GM21447 (cell line): ENCODE results near the gene HEATR9.

Experiments used
- ATAC-seq: cut with Tn5 transposase; IDR thresholded peaks from one replicate; pipeline ENCODE4 v1.9.1; 2021; ENCODE audit not compliant: unreplicated experiment

The HEATR9 gene

DNA sequence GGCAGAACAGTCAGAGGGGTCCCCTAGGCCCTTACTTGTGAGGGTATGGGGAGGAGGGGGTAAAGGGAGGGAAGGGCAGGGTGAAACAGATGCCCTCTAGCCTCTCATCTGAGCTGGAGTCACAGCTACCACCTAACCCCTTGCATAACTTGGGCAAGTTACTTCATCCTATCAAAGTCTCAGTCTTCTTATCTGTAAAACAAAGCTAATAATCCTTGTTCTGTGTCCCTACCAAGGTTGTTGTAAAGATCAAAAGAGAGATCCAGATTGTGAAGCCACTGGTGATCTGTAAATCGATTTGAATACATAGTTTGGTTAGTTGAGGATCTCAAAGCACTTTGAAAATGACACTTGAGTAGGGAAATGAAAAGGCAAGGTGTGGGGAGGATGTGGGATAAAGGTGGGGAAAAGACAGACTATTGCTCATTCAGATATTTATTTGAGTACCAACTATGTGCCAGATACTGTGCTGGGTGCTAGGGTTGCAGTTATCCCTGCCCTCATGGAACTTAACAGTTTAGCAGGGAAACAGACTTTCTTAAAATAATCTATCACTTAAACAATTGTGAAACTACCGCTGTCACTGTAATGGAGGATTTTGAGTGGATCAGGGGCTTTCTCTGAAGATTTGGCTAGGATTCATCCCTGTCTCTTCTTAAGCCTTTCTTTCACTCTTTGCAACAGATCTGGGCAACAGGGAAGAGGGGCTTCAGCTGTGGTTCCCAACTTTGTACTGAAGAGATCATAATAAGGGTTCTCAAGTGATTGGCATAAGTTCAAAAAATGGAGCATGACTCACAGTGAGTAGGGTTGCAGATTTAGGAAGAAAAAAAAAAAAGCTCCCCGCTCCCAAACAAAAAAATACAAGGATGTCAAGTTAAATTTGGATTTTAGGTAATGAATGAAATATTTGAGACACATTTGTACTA lies 3.0 kb downstream of the HEATR9 start:
- ATAC-seq: no peak

DNA sequence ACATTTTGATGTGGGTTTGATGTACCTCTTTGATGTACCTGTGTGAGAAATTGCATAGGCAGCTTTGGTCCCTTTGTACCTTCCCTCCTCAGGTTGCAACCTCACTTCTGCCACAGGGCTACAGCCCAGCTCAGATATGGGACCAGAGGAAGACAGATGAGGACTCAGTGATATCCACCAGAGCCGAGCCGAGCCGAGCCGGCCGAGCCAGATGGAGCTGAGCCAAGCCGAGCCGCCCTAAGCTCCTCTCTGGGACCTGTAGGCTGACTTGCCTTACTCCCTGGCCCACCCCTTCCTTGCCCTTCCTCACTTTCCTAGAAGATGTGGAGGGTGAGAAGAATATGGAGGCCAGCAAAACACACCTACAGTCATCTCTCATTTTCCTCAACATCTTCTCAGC lies 3.8 kb downstream of the HEATR9 start:
- no peak for ATAC-seq

DNA sequence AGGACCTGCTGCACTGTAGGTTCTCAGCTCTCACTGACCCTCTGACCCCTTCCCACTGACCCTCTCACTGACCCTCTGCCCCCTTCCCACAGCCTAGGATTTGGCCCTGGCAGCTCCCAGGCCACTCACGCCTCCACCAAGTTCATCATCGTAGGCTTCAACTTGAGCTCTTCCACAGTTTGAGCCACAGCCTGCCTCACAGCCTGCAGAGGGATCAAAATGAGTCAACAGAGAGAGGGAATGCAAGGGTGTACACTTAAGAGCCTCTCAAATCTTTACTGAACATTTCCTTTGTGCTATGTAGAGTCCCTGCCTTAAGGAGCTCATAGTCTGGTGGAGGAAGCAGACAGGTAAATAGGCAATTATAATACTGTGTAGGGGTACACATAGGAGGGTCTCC lies 12.1 kb downstream of the HEATR9 start:
- no peak for ATAC-seq

DNA sequence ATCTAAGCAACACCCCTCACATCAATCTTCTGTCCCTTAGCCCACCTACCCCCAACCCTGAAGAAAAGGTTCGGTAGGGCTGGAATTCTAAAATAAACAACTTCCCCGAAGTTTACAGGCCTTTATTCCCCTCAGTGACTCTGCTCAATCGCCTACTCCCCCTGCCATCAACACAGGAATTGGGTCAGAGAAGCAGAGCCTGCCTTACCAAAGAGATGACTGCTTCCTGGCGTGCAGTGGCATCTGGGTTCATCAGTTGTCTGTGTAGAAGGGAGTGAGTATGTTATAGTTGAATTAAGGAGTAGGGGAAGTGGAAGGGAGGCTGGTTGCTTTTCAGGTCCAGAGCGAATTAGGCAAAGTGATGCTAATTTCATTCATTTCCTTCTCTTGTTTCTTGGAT lies 12.7 kb downstream of the HEATR9 start:
- ATAC-seq: no peak

DNA sequence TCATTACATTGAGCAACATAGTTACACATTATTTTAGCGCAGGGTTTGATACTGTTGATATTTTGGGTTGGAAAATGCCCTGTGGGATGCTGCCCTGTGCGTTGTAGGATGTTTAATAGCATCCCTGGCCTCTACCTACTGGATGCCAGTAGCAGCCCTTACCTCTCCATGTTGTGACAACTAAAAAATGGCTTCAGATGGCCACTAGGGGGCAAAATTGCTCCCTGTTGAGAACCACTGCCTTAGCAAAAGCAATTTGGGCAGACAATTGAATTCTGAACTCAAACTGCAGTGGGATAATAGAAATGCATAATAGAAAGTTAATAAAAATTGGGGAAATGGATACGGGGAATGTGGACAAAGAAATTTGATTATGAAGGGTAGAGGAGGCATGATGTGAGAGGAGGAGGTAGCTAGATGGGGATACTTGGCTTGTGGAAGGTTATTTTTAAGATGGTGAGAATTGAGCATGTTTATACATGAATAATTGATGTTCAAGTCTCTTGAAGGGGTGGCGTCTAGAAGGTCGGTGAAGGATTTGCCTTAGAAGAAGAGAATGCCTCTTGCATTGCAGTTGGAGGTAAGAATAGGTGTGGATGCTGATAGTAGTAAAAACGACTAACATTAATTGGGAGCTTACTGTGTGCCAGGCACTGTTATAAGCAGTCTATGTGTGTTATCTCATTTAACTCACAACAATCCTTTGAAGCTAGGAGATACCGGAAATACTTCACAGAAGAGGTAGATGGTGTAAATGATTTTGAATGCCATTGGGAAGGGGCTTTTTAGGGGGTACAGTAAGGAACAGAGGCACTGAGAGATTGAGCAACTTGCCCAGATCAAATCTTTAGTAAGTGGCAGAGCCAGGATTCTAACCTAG lies 19.0 kb downstream of the HEATR9 start:
- ATAC-seq: no peak

DNA sequence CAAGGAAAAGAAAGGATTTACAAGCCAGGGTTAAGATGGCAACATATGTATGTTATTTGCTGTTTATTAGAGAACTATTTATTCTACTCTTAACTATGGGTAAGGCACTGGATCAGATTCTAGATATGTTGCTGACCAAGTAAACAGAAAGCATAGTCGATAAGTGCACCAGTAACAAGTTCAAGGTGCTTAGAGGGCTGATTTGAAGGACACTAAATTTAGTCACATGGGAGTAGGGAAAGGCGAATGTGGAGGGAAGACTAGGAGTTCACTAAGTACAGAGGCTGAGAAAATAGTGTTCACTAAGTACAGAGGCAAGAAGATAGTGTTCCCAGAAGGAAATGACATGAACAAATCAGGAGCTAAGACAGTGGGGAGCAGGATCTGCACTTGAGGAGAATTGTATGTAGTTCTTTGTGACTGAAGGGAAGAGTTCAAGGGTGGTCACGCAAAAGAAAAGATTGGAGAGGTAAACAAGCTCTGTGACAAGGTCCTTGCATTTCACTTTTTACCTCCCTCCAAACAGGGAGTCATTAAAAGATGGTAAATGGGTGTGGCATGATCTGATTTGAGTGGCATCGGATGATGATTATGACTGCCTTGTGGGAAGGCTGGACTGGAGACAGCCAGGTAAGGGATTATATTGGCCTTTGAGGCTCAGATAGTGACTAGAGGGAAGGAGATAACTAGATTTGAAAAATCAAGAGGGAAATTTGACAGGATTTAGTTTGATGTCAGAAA lies 20.9 kb downstream of the HEATR9 start:
- no peak for ATAC-seq

DNA sequence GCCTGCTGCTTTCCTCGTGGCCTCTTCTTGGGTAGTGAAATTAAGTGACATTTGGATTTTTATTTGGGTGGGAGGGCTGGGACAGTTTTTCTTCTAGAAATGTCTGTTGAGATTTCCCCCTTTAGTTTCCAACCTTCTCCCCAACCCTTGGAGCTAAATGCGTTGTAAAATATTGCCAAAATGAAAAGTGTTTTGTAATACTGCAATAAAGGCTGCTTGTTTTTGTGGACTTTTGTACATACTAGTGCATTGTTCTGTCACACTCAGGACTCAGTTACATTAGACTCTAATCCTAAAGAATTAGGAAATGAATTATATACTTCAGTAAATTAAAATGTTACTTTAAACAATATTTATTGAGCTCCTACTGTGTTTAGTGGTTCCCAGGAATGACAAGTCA lies 21.7 kb downstream of the HEATR9 start:
- ATAC-seq: no peak

DNA sequence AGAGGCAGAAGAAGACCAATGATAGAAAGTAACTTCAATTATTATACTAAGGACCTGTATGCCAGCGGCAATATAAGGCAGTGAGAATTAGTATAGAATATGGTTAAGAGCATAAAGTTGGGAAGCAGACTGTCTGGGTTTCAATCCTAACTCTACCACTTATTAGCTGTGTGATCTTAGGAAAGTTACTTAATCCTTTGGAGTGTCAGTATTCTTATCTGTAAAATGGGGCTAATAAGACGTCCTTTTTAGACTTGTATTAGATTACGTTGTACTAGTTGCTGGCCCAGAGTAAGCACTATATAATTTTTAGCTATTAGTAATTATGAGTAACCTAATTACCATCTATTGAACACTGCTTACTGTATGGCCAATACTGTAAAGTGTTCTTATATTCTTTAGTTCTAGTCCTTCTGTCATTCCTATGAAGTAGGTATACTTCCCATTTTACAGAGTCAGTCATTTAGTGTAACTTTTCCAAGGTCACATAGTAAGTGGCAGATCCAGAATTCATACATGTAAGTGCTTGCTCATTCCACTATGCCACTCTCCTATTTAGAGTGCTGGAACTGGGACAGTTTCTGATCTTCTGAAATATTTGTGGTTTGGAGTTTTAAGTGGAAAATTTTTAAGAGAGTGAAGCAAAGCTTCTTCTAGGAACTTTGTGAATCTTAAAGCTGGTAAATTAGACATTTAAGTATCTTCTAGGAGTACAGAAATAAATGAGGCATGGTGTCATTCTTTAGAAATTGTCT lies 22.5 kb downstream of the HEATR9 start:
- ATAC-seq: no peak

DNA sequence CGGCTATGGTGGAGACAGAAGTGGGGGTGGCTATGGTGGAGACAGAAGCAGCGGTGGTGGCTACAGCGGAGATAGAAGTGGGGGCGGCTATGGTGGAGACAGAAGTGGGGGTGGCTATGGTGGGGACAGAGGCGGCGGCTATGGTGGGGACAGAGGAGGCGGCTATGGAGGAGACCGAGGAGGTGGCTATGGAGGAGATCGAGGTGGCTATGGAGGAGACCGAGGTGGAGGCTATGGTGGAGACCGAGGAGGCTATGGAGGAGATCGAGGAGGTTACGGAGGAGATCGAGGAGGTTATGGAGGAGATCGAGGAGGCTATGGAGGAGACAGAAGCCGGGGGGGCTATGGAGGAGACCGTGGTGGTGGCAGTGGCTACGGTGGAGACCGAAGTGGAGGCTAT lies 24.1 kb downstream of the HEATR9 start:
- no peak for ATAC-seq

DNA sequence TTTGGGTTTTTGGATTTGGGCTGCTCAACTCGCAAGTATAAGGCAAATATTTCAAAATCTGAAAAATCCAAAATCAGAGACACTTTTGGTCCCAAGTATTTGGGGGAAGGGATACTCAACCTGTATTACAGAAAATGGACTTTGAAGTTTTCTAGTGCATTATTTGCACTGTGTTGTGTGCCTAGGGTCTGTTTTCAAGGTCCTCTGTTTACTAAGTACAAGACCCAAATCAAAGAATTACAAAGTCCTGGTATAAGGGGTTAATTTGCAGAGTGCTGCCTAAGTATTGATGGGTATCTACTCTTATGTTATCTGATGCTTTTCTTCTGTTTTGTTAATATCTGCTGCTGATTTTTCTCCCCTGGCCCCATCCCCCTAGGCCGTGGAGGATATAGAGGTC lies 25.0 kb downstream of the HEATR9 start:
- no peak for ATAC-seq

DNA sequence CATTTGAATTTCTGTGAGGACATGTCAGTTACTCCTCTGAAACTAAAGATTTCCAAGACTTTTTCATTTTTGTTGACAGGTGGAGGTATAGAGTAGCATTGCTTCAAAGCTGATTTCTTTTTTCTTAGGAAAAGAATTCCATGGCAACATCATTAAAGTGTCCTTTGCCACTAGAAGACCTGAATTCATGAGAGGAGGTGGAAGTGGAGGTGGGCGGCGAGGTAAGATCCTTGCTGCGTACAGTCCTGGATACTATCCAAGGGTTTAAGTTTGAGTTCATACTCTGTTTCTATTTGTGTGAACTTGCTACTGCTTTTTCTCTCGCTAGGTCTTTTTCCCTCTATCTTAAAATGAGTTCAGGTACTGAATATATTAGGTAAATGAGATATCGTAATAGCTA lies 26.5 kb downstream of the HEATR9 start:
- no peak for ATAC-seq

DNA sequence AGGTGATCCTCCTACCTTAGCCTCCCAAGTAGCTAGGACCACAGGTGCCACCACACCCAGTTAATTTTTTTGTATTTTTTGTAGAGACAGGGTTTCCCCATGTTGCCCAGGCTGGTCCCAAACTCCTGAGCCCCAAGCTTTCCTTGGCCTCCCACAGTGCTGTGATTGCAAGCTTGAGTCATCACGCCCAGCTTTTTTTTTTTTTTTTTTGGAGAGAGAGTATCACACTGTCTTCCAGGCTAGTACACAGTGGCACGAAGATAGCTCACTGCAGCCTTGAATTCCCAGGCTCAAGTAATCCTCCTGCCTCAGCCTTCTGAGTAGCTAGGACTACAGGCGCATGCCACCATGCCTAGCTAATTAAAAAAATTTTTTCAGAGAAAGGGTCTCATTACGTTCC lies 27.2 kb downstream of the HEATR9 start:
- no peak for ATAC-seq

DNA sequence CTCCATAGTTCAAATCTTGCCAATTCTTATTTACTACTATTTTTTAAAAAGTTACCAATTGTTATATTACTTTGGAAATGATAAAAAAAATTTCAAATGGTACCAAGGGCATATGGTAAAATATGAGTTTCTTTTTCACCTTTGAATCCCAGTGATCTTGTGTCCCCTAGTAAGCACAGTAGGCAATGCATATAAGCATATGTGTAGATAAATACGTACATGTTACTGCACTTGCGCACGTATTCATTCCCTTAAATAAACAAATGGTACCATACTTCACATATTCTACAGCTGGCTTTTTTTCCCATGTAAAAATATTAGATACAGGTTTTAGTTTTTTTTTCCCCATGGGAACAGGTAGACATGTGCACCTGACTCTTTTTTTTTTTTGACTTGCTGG lies 27.6 kb downstream of the HEATR9 start:
- ATAC-seq: no peak

DNA sequence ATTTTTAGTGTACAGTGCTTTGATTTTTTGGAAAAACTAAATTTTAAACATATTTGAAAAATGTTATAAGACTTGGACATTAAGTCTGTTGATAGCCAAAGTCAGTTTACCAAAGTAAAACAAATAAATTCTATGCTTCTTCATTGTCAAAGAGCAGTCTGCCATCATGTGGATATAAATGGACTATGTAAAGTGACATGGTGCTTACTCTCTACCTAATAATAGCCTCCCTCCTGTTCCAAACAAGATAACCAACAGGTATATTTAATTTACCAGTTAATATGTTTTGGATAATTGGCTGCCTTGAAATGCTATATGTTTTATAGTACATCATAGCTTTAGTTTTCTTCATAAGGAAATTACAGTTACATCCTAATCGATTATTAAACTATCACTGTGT lies 43.5 kb downstream of the HEATR9 start:
- no peak for ATAC-seq

DNA sequence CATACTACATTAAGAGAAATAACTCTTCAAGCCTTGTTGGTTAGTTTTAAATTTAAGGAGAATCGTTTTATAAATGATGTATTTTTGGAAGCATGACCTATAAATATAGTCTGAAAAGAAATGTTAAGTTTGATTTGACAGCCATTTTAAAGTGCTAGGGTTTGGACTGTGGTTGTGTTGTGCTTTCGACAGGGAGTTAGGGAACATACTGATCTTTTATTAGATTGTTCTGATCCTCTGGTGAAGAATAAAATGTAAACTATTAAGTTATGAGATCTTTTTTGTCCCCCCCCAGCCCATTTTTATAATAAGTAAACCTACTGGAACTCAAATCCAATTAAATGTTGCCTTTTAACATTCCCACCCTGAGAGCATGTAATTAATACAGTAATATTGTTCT lies 47.4 kb downstream of the HEATR9 start:
- ATAC-seq: no peak

DNA sequence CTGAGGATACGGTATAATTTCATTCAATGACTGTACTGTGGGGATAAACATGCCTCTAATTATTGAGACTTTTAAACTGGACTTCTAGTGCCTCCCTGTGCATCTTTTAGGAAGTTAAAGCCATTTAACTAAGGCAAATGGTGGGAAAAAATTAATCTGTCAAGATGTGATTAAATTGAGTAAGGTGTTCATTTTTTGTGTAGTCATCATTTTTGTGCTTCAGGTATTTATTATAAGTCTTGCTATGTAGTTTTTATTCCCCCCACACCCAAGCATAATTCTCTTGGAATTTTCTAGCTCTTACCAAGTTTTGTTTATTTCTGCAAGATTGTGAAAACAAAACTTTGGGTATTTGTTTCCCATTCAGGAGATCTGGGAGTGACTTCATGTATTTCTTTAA lies 49.2 kb downstream of the HEATR9 start:
- ATAC-seq: no peak

DNA sequence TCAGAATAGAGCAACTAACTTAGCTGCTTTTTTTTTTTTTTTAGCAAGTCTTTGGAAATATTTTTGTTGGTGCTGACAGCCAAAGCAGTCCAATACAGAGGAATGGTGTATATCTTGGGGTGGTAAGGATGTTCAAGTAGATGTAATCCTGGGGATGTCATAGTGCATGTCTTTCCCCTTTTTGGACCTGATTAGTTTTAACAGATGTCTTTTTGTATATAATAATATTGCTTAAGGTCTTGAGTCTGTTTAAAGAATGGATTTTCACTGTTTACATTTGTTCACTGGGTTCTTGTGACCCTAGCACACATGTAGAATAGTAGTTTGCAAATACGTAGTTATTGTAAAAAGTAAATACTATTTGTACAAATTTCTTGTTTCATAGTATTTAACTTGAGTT lies 51.5 kb downstream of the HEATR9 start:
- ATAC-seq: no peak

DNA sequence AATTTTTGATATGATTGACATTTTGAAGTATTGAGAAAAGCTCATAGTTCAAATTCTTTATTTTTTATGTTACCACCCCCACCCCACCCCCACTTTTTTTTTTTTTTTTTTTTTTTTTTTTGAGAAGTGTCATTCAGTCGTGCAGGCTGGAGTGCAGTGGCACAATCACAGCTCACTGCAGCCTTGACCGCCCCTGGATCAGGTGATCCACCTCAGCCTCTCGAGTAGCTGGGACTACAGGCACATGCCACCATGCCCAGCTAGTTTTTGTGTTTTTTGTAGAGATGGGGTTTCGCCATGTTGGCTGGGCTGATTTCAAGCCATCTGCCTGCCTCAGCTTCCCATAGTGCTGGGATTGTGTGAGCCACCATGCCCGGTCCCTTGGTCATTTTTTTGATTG lies 52.0 kb downstream of the HEATR9 start:
- no peak for ATAC-seq

DNA sequence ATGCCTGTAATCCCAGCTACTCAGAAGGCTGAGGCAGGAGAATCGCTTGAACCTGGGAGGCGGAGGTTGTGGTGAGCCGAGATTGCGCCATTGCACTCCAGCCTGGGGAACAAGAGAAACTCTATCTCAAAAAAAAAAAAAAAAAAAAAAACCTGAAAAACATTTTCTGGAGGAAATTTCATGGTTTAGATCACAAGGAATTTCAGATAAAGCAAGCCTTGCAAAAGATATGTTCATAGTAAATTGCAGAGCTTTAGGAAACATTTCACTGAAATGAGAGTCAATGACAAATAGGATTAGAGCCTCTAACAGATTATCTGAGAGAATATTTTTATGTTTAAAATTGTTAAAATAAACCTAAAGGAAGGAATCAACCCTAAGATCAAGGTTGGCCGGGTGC lies 56.2 kb downstream of the HEATR9 start:
- ATAC-seq: no peak

DNA sequence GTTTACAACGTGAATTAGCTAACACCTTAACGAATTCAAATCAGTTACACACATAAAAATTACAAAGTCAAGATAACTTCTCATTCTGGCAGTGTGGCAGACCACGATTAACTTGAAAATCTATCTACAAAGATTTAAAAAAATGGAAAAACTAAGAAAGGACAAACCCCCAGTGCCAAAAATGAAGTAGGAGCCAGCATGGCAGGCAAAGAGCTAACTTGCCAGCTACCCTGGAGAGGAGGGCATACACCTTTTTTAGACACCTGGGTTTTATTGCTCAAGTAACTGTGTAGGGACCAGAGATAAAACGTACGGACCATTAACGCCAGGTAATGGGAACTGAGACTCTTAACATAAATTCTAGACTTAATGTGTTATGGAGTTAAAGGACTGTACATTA lies 56.9 kb downstream of the HEATR9 start:
- no peak for ATAC-seq
